Measurements from ENCODE around the gene ATG5. TPM values are rescaled to one million over a fixed set of nuclear protein-coding genes. Genes with fewer than 3 reads are reported as not detected.
A peak's percentile ranks its signal among the peaks of the same experiment; 100 is the strongest.

Gene ATG5
- total and polyA plus RNA-seq, 2 experiments from 2014 or later, result 31.6 to 48.2 TPM

DNA sequence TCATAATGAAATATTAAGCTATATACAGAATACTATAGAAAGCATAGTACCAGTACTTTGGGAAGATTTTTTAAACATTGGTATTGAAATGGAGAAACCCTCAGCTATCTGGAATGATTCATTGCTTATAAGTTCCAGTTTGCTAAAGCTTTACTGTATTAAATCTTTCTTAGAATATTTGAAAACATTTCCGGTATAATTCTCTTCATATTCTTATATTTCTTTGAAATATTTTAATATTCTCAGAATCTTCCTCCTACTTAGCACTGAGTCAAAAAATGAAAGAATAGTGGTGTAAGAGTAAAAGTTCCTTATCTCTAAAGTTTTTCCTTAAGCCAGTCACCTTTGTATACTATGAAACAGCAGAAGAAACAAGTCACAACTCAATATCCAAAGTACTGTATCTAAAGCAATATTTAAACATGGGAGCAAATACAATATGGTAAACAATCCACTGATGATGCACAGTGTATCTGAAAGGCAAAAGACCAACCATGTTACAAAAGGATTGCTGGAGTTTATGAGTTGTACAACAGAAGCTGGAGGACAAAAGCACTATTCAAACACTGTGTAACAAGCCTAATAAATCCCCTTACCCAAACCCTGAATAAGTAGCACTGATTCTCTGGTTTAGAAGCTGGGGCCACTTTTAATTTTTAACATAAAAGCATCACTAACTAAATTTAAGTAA, 137.3 kb downstream of the ATG5 start:
- H3K4me3 Mint-ChIP-seq, result no peak overlapping the region
- Histone ChIP-seq H3K4me3 (no peak overlapping the region), H3K9me2 (ENCODE audit: insufficient read depth) (no peaks in the 10 kb centered on the region), H2AFZ (no peak overlapping the region), H3K79me2 (replicated peaks; ENCODE audit: insufficient read depth) (no peaks in the 10 kb centered on the region), H3F3A (replicated peaks; ENCODE audit: low read depth) (no peaks in the 10 kb centered on the region), H3K27me3 (ENCODE audit: insufficient read depth) (no peaks in the 10 kb centered on the region), H3K36me3 (ENCODE audit: insufficient read depth) (no peaks in the 10 kb centered on the region), H4K20me1 (replicated peaks; ENCODE audit: insufficient read depth) (no peaks in the 10 kb centered on the region), H3K4me2 (no peak overlapping the region), H3K27ac (ENCODE audit: low read depth) (no peak overlapping the region), H3K4me1 (ENCODE audit: insufficient read depth) (peaks cover 8% of the 10 kb centered on the region)
- DNase-seq (ENCODE audit: low spot score), result no peak
- TF ChIP-seq, protein P1, sequence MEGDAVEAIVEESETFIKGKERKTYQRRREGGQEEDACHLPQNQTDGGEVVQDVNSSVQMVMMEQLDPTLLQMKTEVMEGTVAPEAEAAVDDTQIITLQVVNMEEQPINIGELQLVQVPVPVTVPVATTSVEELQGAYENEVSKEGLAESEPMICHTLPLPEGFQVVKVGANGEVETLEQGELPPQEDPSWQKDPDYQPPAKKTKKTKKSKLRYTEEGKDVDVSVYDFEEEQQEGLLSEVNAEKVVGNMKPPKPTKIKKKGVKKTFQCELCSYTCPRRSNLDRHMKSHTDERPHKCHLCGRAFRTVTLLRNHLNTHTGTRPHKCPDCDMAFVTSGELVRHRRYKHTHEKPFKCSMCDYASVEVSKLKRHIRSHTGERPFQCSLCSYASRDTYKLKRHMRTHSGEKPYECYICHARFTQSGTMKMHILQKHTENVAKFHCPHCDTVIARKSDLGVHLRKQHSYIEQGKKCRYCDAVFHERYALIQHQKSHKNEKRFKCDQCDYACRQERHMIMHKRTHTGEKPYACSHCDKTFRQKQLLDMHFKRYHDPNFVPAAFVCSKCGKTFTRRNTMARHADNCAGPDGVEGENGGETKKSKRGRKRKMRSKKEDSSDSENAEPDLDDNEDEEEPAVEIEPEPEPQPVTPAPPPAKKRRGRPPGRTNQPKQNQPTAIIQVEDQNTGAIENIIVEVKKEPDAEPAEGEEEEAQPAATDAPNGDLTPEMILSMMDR (conservative IDR thresholded peaks at IDR 0.05; ENCODE audit: low read depth in 2 of 2), result no peak
- TF ChIP-seq JUNB (IDR thresholded peaks at IDR 0.05; ENCODE audit: unreplicated experiment) (no peak), CREB1 (CRISPR knock-in tag; IDR thresholded peaks at IDR 0.05; ENCODE audit: low read depth) (no peak), STAT1 (IDR thresholded peaks at IDR 0.05; ENCODE audit: unreplicated experiment) (no peak), EZH2phosphoT487 (IDR thresholded peaks at IDR 0.05; ENCODE audit: unreplicated experiment) (no peak), ZNF331 (CRISPR knock-in tag; IDR thresholded peaks at IDR 0.05; ENCODE audit: low read depth) (no peak)
- H3K4me1 Mint-ChIP-seq, result peaks cover 12% of the 10 kb centered on the region
- no peak overlapping the region for H3K27ac Mint-ChIP-seq
- H3K9me3 Mint-ChIP-seq, result no peaks in the 10 kb centered on the region
- H3K27me3 Mint-ChIP-seq (ENCODE audit: insufficient read depth, low read depth, poor library complexity), result peaks cover 2% of the 10 kb centered on the region
- H3K36me3 Mint-ChIP-seq (ENCODE audit: low read depth), result no peaks in the 10 kb centered on the region; the same call in 2 of the 3 replicates
- ATAC-seq, result no peak

GRCh38 chr6:106187424-106187982, 138.1 kb downstream of the ATG5 start:
- Histone ChIP-seq H3K4me2 (0 out of 2 replicates have a peak overlapping the region, but pooled peaks have one; percentile 4), H3K4me3 (no peak overlapping the region)

More at GRCh38 chr6:106187424-106187982, 138.1 kb downstream of the ATG5 start:
- no peak overlapping the region for H3K4me3 Mint-ChIP-seq
- peaks cover 7% of the 10 kb centered on the region for H3K4me1 Mint-ChIP-seq
- H3F3A ChIP-seq (replicated peaks; ENCODE audit: low read depth), result no peaks in the 10 kb centered on the region
- no peaks in the 10 kb centered on the region for H3K9me3 Mint-ChIP-seq
- H4K20me1 ChIP-seq (replicated peaks; ENCODE audit: insufficient read depth), result no peaks in the 10 kb centered on the region
- no peaks in the 10 kb centered on the region for H3K79me2 ChIP-seq (replicated peaks; ENCODE audit: insufficient read depth)
- peak overlapping the region; percentile 22 for H3K27ac Mint-ChIP-seq
- no peaks in the 10 kb centered on the region for H3K9me2 ChIP-seq (ENCODE audit: insufficient read depth)
- no peak for TF ChIP-seq EZH2 (IDR thresholded peaks at IDR 0.05; ENCODE audit: low read depth, unreplicated experiment)
- TF ChIP-seq CREB1 (CRISPR knock-in tag; IDR thresholded peaks at IDR 0.05; ENCODE audit: low read depth), result no peak
- no peak for TF ChIP-seq ZNF331 (CRISPR knock-in tag; IDR thresholded peaks at IDR 0.05; ENCODE audit: low read depth)
- no peak for TF ChIP-seq NANOG (IDR thresholded peaks at IDR 0.05; ENCODE audit: borderline replicate concordance)
- no peak for TF ChIP-seq POLR2AphosphoS5 (IDR thresholded peaks at IDR 0.05; ENCODE audit: low read depth)
- TF ChIP-seq ETS1 (IDR thresholded peaks at IDR 0.05), result no peak
- no peak overlapping the region for H2AFZ ChIP-seq
- no peaks in the 10 kb centered on the region; the same call in 2 of the 3 replicates for H3K36me3 Mint-ChIP-seq (ENCODE audit: low read depth)
- DNase-seq (ENCODE audit: low spot score) (no peak), ATAC-seq (no peak)
- H3K36me3 ChIP-seq (ENCODE audit: insufficient read depth), result no peaks in the 10 kb centered on the region
- no peak overlapping the region for H3K27ac ChIP-seq (ENCODE audit: low read depth)
- peaks cover 8% of the 10 kb centered on the region for H3K4me1 ChIP-seq (ENCODE audit: insufficient read depth)
- H3K27me3 Mint-ChIP-seq (ENCODE audit: insufficient read depth, low read depth, poor library complexity), result peaks cover 2% of the 10 kb centered on the region
- H3K27me3 ChIP-seq (ENCODE audit: insufficient read depth), result no peaks in the 10 kb centered on the region
